ENCODE measurements around the gene H1-8.

H1-8 gene

DNA sequence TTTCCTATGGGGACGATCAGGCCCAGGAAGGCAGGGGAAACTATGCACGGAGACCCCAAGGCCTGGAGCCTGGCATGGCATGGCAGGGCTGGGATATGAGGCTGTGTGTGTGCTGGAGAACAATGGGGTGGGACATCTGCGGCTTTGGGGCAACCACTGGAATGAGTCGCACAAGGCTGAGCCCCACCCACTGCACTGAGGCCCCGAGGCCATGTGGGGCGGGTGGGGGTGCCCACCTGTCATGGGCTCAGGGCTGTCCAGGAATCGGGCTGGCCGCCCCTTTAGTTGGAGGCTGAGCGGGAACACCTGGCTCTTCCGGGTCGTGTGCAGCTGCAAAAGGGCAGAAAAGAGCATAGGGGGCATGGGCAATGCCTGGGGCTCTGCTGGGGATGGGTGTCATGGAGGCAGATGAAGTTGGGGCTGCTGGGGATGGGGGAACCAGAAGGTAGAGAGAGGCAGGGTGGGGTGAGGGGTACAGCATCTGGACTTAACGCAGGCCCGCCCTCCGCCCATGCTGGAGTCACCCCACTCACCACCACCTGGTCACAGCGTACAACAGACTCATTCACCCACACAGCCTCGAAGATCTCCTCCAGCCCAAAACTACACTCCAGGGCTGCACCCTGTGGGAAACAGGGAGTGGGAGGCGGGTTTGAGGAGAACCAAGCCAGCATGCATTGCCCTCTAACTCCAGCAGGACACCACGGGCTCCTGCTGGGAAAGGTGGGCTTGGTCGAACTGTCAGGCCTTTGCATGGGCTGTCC, 32.4 kb downstream of the H1-8 start:
- DNase-seq = no peak

DNA sequence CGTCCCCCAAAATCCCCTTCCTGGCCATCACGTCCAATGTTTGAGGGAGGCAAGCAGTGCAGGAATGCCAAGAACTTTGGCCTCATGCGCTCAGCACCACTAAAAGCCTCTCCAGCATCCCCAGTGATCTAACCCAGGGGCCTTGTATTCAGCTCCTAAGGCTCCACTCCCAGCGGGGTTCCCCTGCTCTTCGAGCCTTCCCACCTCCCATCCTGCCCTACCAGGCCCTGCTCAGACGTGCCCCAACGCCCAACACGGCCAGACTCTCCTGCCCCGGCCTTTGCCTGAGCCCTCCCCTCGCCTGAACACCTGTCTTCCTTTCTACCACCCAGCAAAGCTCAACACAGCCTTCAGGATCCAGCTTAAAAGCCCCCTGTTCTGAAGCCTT, 33.0 kb downstream of the H1-8 start:
- DNase-seq = no peak

- DNase-seq = peak; percentile 54
Measured at GRCh38 chr3:129576514-129577352, 33.8 kb downstream of the H1-8 start.

DNA sequence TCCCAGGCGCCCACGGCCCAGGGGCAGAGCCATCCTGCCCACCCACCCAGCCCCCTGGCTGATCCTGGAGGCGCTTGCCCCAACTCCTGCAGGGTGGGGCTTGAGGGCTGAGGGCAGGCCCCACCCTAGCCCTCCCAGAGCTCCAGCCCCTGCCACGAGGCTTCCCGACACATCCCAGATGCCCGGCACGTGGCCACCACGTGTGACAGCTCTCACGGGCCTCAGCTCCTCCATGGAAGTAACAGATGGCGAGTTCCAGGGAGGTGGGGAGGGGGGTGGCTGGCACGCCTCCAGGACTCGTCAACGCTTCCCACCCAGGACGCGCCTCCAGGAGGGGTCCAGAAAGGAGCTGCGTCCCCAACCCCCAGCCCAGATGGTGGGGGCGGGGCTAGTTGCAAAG, 34.4 kb downstream of the H1-8 start:
- no peak for DNase-seq

- no peak for DNase-seq
Measured at GRCh38 chr3:129577925-129578786, 35.2 kb downstream of the H1-8 start.

DNA sequence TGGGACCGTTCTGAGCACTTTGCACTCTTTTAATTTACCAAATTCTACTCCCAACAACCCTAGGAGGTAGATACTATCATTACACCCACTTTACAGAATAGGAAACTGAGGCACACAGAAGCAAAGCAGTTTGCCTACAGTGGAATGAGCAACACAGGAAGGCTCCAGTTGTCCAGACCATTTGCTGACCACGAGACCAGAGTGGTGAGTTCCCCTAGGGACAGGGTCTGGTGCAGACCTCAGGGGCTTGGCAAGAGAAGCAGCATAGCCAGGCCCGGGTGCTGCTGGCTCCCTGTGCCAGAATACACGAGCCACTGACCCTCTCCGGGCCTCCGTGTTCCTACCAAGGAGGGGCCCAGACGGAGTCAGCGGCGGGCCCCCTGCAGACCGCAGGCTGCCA, 37.0 kb downstream of the H1-8 start:
- DNase-seq = no peak

DNA sequence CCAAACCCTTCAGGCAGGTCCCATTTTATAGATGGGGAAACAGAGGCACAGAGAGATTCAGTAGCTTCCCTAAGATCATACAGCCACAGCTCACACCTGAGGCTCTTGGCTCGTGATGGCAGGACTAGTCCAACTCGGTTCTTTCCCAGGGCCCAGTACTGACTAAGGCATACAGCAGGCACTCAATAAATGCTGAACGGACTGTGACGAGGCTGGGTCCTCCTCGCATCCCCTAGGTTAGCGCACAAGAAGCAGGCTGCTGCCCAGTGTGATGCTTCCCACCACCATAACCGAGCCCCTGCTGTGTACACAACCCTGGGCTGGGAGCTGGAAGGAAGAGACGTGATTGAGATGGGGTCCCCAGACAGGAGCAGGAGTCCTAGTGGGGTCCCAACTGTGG, 38.6 kb downstream of the H1-8 start:
- DNase-seq = no peak

- no peak for DNase-seq
Measured at GRCh38 chr3:129582799-129583198, 39.8 kb downstream of the H1-8 start.

- DNase-seq = no peak
Measured at GRCh38 chr3:129583289-129583688, 40.3 kb downstream of the H1-8 start.

DNA sequence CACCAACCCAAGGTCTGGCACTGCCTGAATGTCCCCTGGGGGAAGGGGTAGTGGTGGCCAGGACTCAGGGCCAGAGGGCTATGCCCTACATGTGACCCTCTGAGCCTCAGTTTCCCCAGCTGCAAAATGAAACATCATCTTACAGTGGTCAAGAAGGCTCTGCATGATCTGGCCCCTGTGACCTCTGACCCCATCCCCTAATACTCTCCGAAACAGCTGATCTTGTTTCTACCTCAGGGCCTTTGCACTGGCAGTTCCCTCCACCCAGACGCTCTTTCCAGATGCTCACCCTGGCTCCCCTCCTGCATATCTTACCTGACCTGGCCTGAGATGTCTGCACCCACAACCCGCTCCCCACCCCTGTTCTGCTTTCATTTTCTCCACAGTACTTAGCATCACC, 41.7 kb downstream of the H1-8 start:
- DNase-seq = no peak

- no peak for DNase-seq
Measured at GRCh38 chr3:129585949-129586657, 43.1 kb downstream of the H1-8 start.

DNA sequence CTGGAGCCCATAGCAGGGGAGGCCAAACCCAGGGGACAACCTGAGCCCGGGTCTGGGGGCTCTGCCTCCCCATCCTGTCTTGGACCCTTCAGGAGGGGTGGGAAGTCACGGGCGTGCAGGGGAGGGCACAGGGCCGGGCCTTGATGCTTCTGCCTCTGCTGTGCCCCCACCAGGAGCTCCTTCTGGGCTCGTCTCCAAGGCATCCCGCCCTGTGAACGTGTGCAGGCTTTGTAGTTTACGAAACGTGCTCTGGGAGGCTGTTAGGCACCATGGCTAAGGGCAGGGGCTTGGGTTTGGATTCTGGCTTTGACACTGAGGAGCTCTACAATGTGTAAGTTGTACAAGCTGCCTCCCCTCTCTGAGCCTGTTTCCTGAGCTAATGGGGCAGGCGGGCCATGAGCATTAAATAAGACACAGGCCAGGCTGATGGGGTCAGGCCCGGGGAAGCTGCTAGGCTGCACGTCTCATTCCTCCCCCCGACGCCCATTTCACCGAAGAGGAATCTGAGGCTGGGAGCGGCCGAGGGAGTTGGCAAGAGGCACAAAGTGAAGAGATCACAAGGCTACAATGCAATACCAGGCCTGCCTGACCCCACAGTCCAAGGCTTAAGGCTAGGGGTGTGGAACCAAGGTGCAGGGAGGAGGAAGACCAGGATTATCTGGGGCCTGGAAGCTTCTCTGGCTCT, 43.9 kb downstream of the H1-8 start:
- DNase-seq = no peak

DNA sequence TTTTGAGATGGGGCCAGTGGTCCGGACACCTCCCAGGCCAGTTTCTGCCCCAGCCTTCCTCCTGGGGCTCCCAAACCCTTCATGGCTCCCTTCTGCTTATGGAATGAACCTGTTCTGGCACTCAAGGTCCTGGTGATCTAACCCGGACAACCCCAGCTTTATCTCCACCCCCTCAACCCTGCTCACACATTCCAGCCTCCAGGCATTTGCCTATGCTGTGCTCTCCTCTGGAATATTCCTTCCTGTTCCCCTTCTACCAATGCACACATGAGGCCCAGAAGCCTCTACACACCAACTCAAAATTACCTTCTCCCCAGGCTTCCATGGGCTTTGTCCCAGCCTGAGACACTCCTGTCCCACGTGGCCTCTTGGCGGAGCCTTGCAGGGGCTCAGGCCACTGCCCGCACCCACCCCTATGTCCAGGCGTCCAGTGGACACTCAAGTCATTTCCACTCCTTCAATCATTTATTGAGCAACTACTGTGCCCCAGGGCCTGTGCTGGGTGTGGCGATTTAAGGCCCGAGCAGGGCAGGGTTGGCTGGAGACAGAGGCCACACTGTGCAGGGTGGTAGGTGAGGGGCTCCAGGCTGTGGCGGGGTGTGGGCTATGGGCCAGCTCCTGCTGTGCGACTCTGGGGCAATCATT, 44.7 kb downstream of the H1-8 start:
- DNase-seq = no peak

- no peak for DNase-seq
Measured at GRCh38 chr3:129590215-129590614, 47.2 kb downstream of the H1-8 start.

DNA sequence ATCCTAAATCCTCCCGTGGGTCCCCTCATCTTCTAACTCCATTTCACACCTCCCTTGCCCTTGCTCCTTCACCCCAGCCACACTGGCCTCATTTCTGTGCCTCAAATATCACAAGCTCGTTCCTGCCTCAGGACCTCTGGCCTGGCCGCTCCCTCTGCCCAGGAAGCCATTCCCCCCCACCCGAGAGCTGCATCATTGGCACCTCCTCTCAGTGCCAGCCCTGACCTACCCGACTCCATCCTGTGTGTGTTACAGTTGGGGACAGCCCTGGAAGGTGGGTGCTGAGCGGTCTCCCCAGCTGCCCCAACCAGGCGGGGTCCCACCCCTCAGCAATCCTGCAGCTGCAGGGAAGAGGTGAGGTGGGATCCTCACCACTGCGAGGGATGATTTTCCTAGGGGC, 49.0 kb downstream of the H1-8 start:
- no peak for DNase-seq

- no peak for DNase-seq
Measured at GRCh38 chr3:129592381-129593131, 49.6 kb downstream of the H1-8 start.

DNA sequence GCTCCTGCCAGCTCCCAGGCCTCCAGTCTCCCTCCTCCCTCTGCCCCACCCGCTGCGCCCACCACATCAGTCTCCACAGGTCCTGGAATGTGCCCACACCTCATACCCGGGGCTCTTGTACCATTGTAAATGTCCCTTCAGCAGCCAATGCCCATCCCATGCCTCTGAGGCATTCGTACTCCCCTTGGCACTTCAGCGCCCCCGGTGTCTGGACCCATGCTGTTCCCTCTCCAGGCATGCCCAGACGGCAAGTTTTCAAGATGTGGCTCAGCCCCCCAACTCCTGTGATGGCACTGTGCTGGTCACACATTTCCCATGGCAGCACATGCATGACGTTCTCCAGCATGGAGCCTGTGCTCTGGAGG, 50.2 kb downstream of the H1-8 start:
- no peak for DNase-seq

DNA sequence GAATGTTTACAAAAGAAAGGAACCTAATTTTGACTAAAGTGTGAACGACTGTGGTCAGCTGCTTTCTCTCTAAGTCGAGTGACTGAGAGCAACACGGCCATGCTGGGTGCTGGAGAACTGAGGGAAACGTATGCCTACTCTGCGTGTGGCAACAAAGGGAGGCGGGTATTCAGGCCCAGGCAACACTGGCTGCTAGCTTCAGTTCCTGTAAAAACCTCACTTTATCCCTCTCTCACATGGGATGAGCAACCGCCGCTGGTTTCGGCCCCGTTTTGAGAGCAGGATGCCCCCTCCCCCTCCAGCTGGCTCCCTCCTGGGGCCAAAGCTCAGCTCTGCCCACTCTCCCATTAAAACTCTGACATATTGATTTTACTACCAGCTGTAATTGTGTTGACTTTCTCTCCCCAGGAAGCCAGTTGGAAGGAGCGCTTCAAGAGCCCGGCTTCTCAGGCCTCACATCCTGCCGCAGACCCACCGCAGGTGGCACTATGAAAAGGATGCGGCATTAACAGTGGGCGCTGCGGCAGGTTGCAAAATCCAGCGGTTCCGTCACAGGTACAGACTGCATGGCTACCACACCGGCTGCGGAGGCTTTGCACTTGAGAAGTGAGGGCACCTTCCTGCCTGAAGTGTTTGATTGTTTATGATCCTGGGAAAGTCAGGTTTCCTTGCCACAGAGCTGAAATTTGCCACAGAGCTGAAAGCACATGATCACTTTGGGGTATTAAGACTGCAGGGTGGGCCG, 50.8 kb downstream of the H1-8 start:
- DNase-seq = peak; percentile 44

- DNase-seq = no peak
Measured at GRCh38 chr3:129594409-129594808, 51.4 kb downstream of the H1-8 start.

DNA sequence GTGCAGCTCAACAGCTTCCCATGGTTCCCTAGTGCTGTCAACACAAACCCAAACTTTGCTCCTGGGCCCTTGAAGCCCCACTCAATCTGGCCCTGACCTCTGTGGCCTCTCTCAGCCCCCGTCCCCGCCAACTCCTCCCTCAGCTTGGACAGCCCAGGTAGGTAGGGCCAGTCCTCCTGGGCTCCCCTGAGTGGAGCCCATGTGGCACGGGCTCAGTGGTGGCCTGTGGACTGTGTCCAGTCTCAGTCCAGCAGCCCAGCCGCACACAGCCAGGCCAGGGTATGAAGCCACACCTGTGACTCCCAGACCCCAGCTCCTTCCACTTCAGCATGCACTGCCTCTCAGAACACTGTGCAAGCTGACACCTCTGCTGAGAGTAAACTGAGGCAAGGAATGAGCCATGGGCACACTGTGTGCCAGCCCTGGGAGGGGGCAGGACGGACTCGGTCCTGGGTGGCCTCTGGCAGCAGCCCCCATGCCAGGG, 52.0 kb downstream of the H1-8 start:
- no peak for DNase-seq
